Measurements from ENCODE around the gene BBS9.

BBS9 gene

DNA sequence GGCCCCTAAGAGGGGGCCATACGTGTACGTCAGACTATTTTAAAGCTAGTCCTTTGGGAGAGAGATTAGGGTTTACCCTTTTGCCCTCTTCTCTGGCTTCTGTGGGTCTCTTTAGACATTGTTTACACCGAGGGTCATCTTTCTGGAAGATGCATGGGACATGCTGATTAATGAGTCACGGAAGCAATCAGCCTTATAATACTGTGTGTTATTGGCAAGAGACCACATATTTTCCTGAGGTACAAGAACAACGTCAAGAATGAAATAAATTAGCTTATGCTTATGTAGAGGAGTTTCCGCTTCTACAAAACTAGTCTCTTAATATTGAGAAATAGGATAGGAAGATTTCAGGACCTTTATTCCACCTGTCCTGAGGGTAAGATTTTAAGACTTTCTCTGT lies 327.7 kb downstream of the BBS9 start:
- H3K79me2 ChIP-seq (ENCODE audit: insufficient read depth, low read length) = no peaks in the 10 kb centered on the region
- H3K9me3 ChIP-seq (ENCODE audit: insufficient read depth, low read depth, low read length) = no peaks in the 10 kb centered on the region
- no peaks in the 10 kb centered on the region for H3K4me1 ChIP-seq (ENCODE audit: insufficient read depth, low read length, poor library complexity, severe bottlenecking)
- no peaks in the 10 kb centered on the region for H3F3A ChIP-seq (ENCODE audit: low read depth)
- TF ChIP-seq, protein P1, sequence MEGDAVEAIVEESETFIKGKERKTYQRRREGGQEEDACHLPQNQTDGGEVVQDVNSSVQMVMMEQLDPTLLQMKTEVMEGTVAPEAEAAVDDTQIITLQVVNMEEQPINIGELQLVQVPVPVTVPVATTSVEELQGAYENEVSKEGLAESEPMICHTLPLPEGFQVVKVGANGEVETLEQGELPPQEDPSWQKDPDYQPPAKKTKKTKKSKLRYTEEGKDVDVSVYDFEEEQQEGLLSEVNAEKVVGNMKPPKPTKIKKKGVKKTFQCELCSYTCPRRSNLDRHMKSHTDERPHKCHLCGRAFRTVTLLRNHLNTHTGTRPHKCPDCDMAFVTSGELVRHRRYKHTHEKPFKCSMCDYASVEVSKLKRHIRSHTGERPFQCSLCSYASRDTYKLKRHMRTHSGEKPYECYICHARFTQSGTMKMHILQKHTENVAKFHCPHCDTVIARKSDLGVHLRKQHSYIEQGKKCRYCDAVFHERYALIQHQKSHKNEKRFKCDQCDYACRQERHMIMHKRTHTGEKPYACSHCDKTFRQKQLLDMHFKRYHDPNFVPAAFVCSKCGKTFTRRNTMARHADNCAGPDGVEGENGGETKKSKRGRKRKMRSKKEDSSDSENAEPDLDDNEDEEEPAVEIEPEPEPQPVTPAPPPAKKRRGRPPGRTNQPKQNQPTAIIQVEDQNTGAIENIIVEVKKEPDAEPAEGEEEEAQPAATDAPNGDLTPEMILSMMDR (conservative IDR thresholded peaks at IDR 0.05; ENCODE audit: low read length) = no peak
- no peak for TF ChIP-seq EZH2phosphoT487 (IDR thresholded peaks at IDR 0.05; ENCODE audit: borderline replicate concordance)
- no peak overlapping the region for H3K4me3 ChIP-seq (ENCODE audit: low read length, poor library complexity, severe bottlenecking)
- H2AFZ ChIP-seq (ENCODE audit: low read length) = no peak overlapping the region
- no peaks in the 10 kb centered on the region for H3K27me3 ChIP-seq (ENCODE audit: insufficient read depth, low read length, poor library complexity, severe bottlenecking)
- H3K4me2 ChIP-seq (ENCODE audit: low read depth, low read length, poor library complexity, severe bottlenecking) = no peak overlapping the region
- no peaks in the 10 kb centered on the region for H3K9me2 ChIP-seq (replicated peaks; ENCODE audit: low read depth, low read length)
- H3K9ac ChIP-seq (ENCODE audit: low read depth, low read length, poor library complexity, severe bottlenecking) = no peak overlapping the region
- no peaks in the 10 kb centered on the region for H3K36me3 ChIP-seq (ENCODE audit: insufficient read depth, low read length)
- H4K20me1 ChIP-seq (ENCODE audit: insufficient read depth, low read length, poor library complexity, severe bottlenecking) = no peaks in the 10 kb centered on the region

GRCh38 chr7:33458581-33458980 lies 329.2 kb downstream of the BBS9 start:
- TF ChIP-seq, protein P1 (conservative IDR thresholded peaks at IDR 0.05; ENCODE audit: low read length) = no peak
- TF ChIP-seq EZH2phosphoT487 (IDR thresholded peaks at IDR 0.05; ENCODE audit: borderline replicate concordance) = no peak
- Histone ChIP-seq H3K4me2 (ENCODE audit: low read depth, low read length, poor library complexity, severe bottlenecking) (no peak overlapping the region), H3K4me1 (ENCODE audit: insufficient read depth, low read length, poor library complexity, severe bottlenecking) (no peaks in the 10 kb centered on the region), H3K36me3 (ENCODE audit: insufficient read depth, low read length) (no peaks in the 10 kb centered on the region), H2AFZ (ENCODE audit: low read length) (no peak overlapping the region), H3K9me2 (replicated peaks; ENCODE audit: low read depth, low read length) (no peaks in the 10 kb centered on the region), H4K20me1 (ENCODE audit: insufficient read depth, low read length, poor library complexity, severe bottlenecking) (no peaks in the 10 kb centered on the region), H3K9ac (ENCODE audit: low read depth, low read length, poor library complexity, severe bottlenecking) (no peak overlapping the region), H3K27me3 (ENCODE audit: insufficient read depth, low read length, poor library complexity, severe bottlenecking) (no peaks in the 10 kb centered on the region), H3F3A (ENCODE audit: low read depth) (no peaks in the 10 kb centered on the region), H3K4me3 (ENCODE audit: low read length, poor library complexity, severe bottlenecking) (no peak overlapping the region), H3K79me2 (ENCODE audit: insufficient read depth, low read length) (no peaks in the 10 kb centered on the region), H3K9me3 (ENCODE audit: insufficient read depth, low read depth, low read length) (no peaks in the 10 kb centered on the region)

DNA sequence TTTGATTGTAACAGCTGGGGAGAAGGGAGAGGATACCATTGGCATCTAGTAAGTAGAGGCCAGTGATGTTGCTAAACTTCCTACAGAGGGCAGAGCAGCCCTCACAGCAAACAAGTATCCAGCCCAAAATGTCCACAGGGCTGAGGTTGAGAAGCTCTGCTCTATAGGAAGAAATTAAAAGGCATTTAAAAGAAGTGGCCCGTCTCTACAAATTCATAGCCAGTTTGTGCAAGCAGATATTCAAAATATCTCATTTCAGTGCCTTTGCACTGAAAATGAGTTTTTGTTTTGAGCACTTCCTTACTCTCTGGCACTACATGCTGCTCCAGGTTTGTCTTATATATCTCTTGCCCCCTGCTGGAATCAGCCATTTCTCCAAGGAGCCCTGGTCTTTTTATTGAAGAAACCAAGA lies 330.0 kb downstream of the BBS9 start:
- Histone ChIP-seq H3K36me3 (ENCODE audit: insufficient read depth, low read length) (no peaks in the 10 kb centered on the region), H3K4me2 (ENCODE audit: low read depth, low read length, poor library complexity, severe bottlenecking) (peak overlapping the region; percentile 21), H3K9me3 (ENCODE audit: insufficient read depth, low read depth, low read length) (no peaks in the 10 kb centered on the region), H3F3A (ENCODE audit: low read depth) (no peaks in the 10 kb centered on the region), H3K27me3 (ENCODE audit: insufficient read depth, low read length, poor library complexity, severe bottlenecking) (no peaks in the 10 kb centered on the region), H3K9ac (ENCODE audit: low read depth, low read length, poor library complexity, severe bottlenecking) (no peak overlapping the region), H3K4me3 (ENCODE audit: low read length, poor library complexity, severe bottlenecking) (no peak overlapping the region), H2AFZ (ENCODE audit: low read length) (peak overlapping the region; percentile 74), H3K9me2 (replicated peaks; ENCODE audit: low read depth, low read length) (no peaks in the 10 kb centered on the region), H4K20me1 (ENCODE audit: insufficient read depth, low read length, poor library complexity, severe bottlenecking) (no peaks in the 10 kb centered on the region), H3K79me2 (ENCODE audit: insufficient read depth, low read length) (no peaks in the 10 kb centered on the region), H3K4me1 (ENCODE audit: insufficient read depth, low read length, poor library complexity, severe bottlenecking) (no peaks in the 10 kb centered on the region)
- TF ChIP-seq EZH2phosphoT487 (IDR thresholded peaks at IDR 0.05; ENCODE audit: borderline replicate concordance) = no peak
- TF ChIP-seq, protein P1 (conservative IDR thresholded peaks at IDR 0.05; ENCODE audit: low read length) = peak; percentile 80

Data from Loucy (cell line).